HEK293 (cell line): Measurements from ENCODE around the gene MOSPD3.
A peak's percentile ranks its signal among the peaks of the same experiment; 100 is the strongest.
"Not testable (repeated sequence)": the region's sequence is repeated elsewhere in the genome, so short reads cannot be mapped to it uniquely, and the experiment has no call there.

ENCODE experiments used
- CTCF ChIA-PET: fragments of 350-600 bp; formaldehyde crosslinking; extraction: SDS; loops from one replicate; lab custom pipeline; 2021; ENCODE audit warnings: antibody characterized with exemption; lab: Yijun Ruan, JAX
- POLR2A ChIA-PET: fragments of 300-600 bp; formaldehyde crosslinking; extraction: SDS; loops from one replicate; lab custom pipeline; 2020; ENCODE audit warnings: antibody characterized with exemption, inconsistent platforms; lab: Yijun Ruan, JAX
- H3K27ac ChIP-seq: fragments of 200-500 bp; sonication (Bioruptor generic); 2 replicates; pipeline ENCODE4 v1.5.1; 2014; ENCODE audit warnings: low read depth, low read length, control low read depth, inconsistent platforms; ENCODE audit errors: extremely low read depth
- H3K36me3 ChIP-seq, 2 experiments: fragments of 200-500 bp in 1 of 2; sonication (Bioruptor generic) in 1 of 2; 1 replicate in 1 of 2; 2 replicates in 1 of 2; pipeline ENCODE4 v1.5.1; 2014 to 2017; ENCODE audit warnings: inconsistent platforms in 2 of 2, low read length in 2 of 2; ENCODE audit not compliant: control insufficient read depth in 2 of 2, insufficient read depth in 1 of 2
- H3K4me1 ChIP-seq: fragments of 200-500 bp; sonication (Bioruptor generic); 2 replicates; pipeline ENCODE4 v1.5.1; 2014; ENCODE audit warnings: mild to moderate bottlenecking, low read length, inconsistent platforms; ENCODE audit not compliant: control insufficient read depth, insufficient read depth
- H3K4me3 ChIP-seq: 2 replicates; pipeline ENCODE4 v1.5.1; 2011; ENCODE audit warnings: low read depth, mild to moderate bottlenecking, control low read depth, low read length, moderate library complexity
- H3K9me3 ChIP-seq: fragments of 200-500 bp; sonication (Bioruptor generic); 2 replicates; pipeline ENCODE4 v1.5.1; 2014; ENCODE audit warnings: low read depth, low read length, inconsistent platforms; ENCODE audit not compliant: control insufficient read depth, insufficient read depth
- CTCF ChIP-seq: fragments of 450-650 bp; formaldehyde crosslinking; IDR thresholded peaks from 2 replicates; pipeline ENCODE4 v1.5.1; 2016; ENCODE audit warnings: missing biosample characterization, missing genetic modification characterization
- EGR2 ChIP-seq: fragments of 450-650 bp; formaldehyde crosslinking; IDR thresholded peaks from 2 replicates; pipeline ENCODE4 v1.5.1; 2016; ENCODE audit warnings: low read depth, missing biosample characterization, missing genetic modification characterization
- GLIS2 ChIP-seq: fragments of 450-650 bp; formaldehyde crosslinking; IDR thresholded peaks from 2 replicates; pipeline ENCODE4 v1.5.1; 2016; ENCODE audit warnings: missing biosample characterization, missing genetic modification characterization
- KLF17 ChIP-seq: fragments of 450-650 bp; formaldehyde crosslinking; IDR thresholded peaks from 2 replicates; pipeline ENCODE4 v1.5.1; 2016; ENCODE audit warnings: missing biosample characterization, missing genetic modification characterization
- SCRT2 ChIP-seq: fragments of 450-650 bp; formaldehyde crosslinking; IDR thresholded peaks from 2 replicates; pipeline ENCODE4 v1.5.1; 2016; ENCODE audit warnings: missing biosample characterization, missing genetic modification characterization
- ZNF202 ChIP-seq: fragments of 450-650 bp; formaldehyde crosslinking; IDR thresholded peaks from 2 replicates; pipeline ENCODE4 v1.5.1; 2016; ENCODE audit warnings: missing biosample characterization, missing genetic modification characterization, borderline replicate concordance
- ZNF24 ChIP-seq: fragments of 450-650 bp; formaldehyde crosslinking; IDR thresholded peaks from 2 replicates; pipeline ENCODE4 v1.5.1; 2016; ENCODE audit warnings: missing biosample characterization, missing genetic modification characterization
- ZNF248 ChIP-seq: fragments of 450-650 bp; formaldehyde crosslinking; IDR thresholded peaks from 2 replicates; pipeline ENCODE4 v1.5.1; 2017; ENCODE audit warnings: missing biosample characterization, missing genetic modification characterization
- ZNF274 ChIP-seq, 2 experiments: fragments of 200-500 bp in 1 of 2; fragments of 450-650 bp in 1 of 2; sonication (Bioruptor generic) in 1 of 2; formaldehyde crosslinking in 1 of 2; IDR thresholded peaks; 2 replicates each; pipeline versions ENCODE4 v1.5.1 to v1.6.1; 2014 to 2016; ENCODE audit warnings: borderline replicate concordance in 1 of 2, inconsistent platforms in 1 of 2, low read length in 1 of 2, missing biosample characterization in 1 of 2, missing genetic modification characterization in 1 of 2
- ZNF560 ChIP-seq: fragments of 450-650 bp; formaldehyde crosslinking; IDR thresholded peaks from 2 replicates; pipeline ENCODE4 v1.5.1; 2017; ENCODE audit warnings: missing biosample characterization, missing genetic modification characterization, borderline replicate concordance
- ZNF571 ChIP-seq: fragments of 450-650 bp; formaldehyde crosslinking; IDR thresholded peaks from 2 replicates; pipeline ENCODE4 v1.5.0; 2017; ENCODE audit warnings: missing biosample characterization, missing genetic modification characterization
- ZNF623 ChIP-seq: fragments of 450-650 bp; formaldehyde crosslinking; IDR thresholded peaks from 2 replicates; pipeline ENCODE4 v1.5.1; 2016; ENCODE audit warnings: missing biosample characterization, missing genetic modification characterization
- ZNF785 ChIP-seq: fragments of 450-650 bp; formaldehyde crosslinking; IDR thresholded peaks from 2 replicates; pipeline ENCODE4 v1.5.1; 2016; ENCODE audit warnings: missing biosample characterization, missing genetic modification characterization
- TF ChIP-seq, protein P1 (sequence below): fragments of 450-650 bp; formaldehyde crosslinking; IDR thresholded peaks from 2 replicates; pipeline ENCODE4 v1.5.1; 2017; ENCODE audit warnings: missing biosample characterization, missing genetic modification characterization

The MOSPD3 gene

DNA sequence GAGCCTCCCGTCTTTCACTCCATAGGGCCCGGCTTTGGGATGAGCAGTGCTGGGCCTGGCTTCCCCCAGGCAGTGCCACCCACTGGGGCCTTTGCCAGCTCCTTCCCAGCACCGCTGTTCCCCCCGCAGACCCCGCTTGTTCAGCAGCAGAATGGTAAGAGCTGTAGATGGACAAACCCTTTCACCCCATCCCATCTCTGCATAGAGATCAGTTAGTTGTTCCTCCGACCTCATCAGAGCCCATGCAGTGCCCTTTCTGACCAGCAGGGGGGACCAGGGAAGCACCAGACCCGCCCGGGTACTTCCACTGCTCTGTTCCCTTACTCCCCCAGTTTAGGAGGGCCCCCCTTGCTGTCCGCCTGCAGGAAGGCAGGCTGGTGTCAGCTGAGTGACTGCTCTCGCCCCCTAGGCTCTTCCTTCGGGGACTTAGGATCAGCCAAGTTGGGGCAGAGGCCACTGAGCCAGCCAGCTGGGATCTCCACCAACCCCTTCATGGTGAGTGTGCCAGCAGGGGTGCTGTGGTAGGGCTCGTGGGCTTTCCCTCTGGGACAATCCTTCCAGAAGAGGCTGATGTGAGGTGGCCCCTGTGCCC is 48.4 kb upstream of the MOSPD3 start (continued):
- TF ChIP-seq, protein P1, sequence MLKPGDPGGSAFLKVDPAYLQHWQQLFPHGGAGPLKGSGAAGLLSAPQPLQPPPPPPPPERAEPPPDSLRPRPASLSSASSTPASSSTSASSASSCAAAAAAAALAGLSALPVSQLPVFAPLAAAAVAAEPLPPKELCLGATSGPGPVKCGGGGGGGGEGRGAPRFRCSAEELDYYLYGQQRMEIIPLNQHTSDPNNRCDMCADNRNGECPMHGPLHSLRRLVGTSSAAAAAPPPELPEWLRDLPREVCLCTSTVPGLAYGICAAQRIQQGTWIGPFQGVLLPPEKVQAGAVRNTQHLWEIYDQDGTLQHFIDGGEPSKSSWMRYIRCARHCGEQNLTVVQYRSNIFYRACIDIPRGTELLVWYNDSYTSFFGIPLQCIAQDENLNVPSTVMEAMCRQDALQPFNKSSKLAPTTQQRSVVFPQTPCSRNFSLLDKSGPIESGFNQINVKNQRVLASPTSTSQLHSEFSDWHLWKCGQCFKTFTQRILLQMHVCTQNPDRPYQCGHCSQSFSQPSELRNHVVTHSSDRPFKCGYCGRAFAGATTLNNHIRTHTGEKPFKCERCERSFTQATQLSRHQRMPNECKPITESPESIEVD (tag by site-specific recombination) = no peak
- TF ChIP-seq GLIS2 (peak; percentile 51), KLF17 (tag by site-specific recombination) (0 out of 2 replicates have a peak, but pooled peaks have one; percentile 26), ZNF571 (tag by site-specific recombination) (no peak), CTCF (peak; percentile 89), ZNF202 (tag by site-specific recombination) (no peak)

DNA sequence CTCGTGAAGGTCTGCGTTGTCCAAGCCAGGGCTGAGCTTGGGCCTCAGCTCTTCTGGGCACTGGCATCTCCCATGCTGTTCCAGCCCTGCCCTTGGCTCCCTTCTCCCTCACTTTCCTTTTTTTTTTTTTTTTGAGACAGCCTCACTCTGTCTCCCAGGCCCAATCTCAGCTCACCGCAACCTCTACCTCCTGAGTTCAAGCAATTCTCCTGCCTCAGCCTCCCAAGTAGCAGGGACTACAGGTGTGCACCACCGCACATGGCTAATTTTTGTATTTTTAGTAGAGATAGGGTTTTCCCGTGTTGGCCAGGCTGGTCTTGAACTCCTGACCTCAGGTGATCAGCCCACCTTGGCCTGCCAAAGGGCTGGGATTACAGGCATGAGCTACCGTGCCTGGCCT is 47.9 kb upstream of the MOSPD3 start:
- POLR2A ChIA-PET = interaction anchor here (0.5 to 4.4 kb wide), 2 partner anchors 22 to 99 kb away, joined by 3 to 26 read pairs; partner anchors contain the start of genes FBXO24 and LRCH4
- not testable (repeated sequence) for H3K9me3 ChIP-seq, H3K27ac ChIP-seq, H3K4me1 ChIP-seq, H3K4me3 ChIP-seq
- H3K36me3 ChIP-seq = peaks cover 0 to 13% of the 10 kb centered on the region in 2 experiments; a peak in 1 of 3 replicates
- CTCF ChIA-PET = interaction anchor here (0.6 to 3.4 kb wide), 25 partner anchors 8 to 502 kb away, joined by 3 to 37 read pairs (median 5); partner anchors contain the start of genes FBXO24, GNB2, LRCH4 and PCOLCE
- TF ChIP-seq ZNF785 (tag by site-specific recombination) = 0 out of 2 replicates have a peak, but pooled peaks have one; percentile 28

DNA sequence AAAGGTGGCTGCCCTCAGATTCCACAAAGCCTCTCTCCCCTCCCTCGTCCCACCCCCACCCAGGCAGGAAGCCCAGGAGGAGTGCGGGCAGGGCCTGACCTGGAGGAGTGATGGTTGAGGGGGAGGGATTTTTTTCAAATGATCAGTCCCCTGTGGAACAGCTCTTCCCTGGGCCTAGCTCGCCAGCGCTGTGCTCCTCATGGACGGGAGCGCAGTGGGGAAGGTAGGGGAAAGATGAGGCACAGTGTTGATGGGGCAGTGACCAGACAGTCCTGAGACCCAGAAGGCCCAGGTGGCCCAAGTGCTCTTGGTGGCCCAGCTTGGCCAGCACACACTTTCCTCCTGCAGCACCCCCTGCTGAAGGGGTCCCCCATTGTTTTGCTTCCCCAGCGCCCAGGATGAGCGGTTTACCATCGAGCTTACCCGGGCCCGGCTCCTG is 47.2 kb upstream of the MOSPD3 start:
- ChIA-PET POLR2A (interaction anchor here (4.4 kb wide), 1 partner anchor 21 kb away, joined by 26 read pairs; the partner anchor contains the start of genes FBXO24 and LRCH4), CTCF (interaction anchor here (0.7 to 3.4 kb wide), 13 partner anchors 10 to 160 kb away, joined by 3 to 37 read pairs (median 7); partner anchors contain the start of genes FBXO24, GNB2 and LRCH4)
- peak; percentile 27; the same call in 1 of the 2 replicates for TF ChIP-seq EGR2
- no peak for TF ChIP-seq ZNF248 (tag by site-specific recombination)
- Histone ChIP-seq H3K36me3 (peaks cover 0 to 13% of the 10 kb centered on the region in 2 experiments; a peak in 1 of 3 replicates), H3K4me3 (no peak overlapping the region), H3K9me3 (no peaks in the 10 kb centered on the region), H3K27ac (no peak overlapping the region), H3K4me1 (0 out of 2 replicates have a peak, but pooled peaks cover under 1% of the 10 kb centered on the region)

DNA sequence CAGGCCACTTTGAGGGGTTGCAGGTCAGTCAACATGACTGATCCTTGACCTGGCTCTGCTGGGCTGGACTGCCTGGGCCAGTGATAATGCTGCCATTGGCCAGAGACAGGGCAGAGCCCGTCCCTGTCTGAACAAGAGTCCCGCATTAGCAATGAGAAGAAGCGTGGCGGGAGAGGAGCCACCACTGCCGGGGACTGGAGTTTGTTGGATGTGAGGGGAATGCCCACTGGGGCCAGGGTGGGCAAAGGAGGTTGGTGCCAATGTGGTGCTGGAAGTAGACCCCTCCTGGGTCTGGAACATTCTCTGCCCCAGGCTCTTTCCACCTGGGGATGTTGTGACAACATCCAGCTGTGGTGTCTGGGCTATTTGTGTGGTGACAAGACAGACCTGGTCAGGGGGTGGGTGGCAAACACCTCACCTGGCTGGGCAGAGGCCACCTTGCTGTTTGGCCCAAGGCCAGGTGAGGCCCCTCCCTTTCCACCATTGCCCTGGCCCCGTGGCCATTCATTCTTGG is 46.3 kb upstream of the MOSPD3 start:
- POLR2A ChIA-PET = interaction anchor here (0.6 to 4.4 kb wide), 3 partner anchors 20 to 127 kb away, joined by 3 to 26 read pairs (median 5); partner anchors contain the start of genes AGFG2, FBXO24 and LRCH4
- CTCF ChIA-PET = interaction anchor here (0.9 to 3.4 kb wide), 8 partner anchors 11 to 160 kb away, joined by 3 to 37 read pairs (median 10); partner anchors contain the start of genes FBXO24 and LRCH4

More for the DNA sequence above, 46.3 kb upstream of the MOSPD3 start:
- Histone ChIP-seq H3K9me3 (no peaks in the 10 kb centered on the region), H3K4me1 (peaks cover 2% of the 10 kb centered on the region; the same call in 1 of the 2 replicates), H3K27ac (no peak overlapping the region), H3K36me3 (peaks cover 0 to 9% of the 10 kb centered on the region in 2 experiments; a peak in 1 of 3 replicates), H3K4me3 (no peak overlapping the region)
- TF ChIP-seq ZNF24 (tag by site-specific recombination) = no peak
- TF ChIP-seq ZNF274 (IDR thresholded peaks at IDR 0.05; ENCODE audit: low read length) = no peak
- TF ChIP-seq ZNF274 (tag by site-specific recombination; IDR thresholded peaks at IDR 0.05; ENCODE audit: borderline replicate concordance) = no peak
- TF ChIP-seq ZNF560 = no peak
- TF ChIP-seq ZNF623 (tag by site-specific recombination) = no peak
- no peak for TF ChIP-seq SCRT2 (tag by site-specific recombination)
